K562 (cell line): ENCODE results near the gene SKIL. TPM values are rescaled to one million over a fixed set of nuclear protein-coding genes. Genes with fewer than 3 reads are reported as not detected.

Source experiments
- ARNT ChIP-seq, 2 experiments: fragments of 450-650 bp; IDR thresholded peaks; 2 replicates each; pipeline ENCODE4 v1.6.1; 2016; ENCODE audit warnings: mild to moderate bottlenecking in 1 of 2
- FOXM1 ChIP-seq, 2 experiments: fragments of 450-650 bp in 1 of 2; sonication (generic) in 1 of 2; formaldehyde crosslinking in 1 of 2; IDR thresholded peaks; 2 replicates each; pipeline versions ENCODE4 v1.6.1 to v1.9.0; 2017 to 2022; ENCODE audit warnings: low read depth in 2 of 2, mild to moderate bottlenecking in 2 of 2, missing genetic modification reagents in 1 of 2, moderate library complexity in 1 of 2
- HDAC1 ChIP-seq, 2 experiments: fragments of 450-650 bp; IDR thresholded peaks; 2 replicates each; pipeline ENCODE4 v1.6.1; 2016 to 2017; ENCODE audit warnings: inconsistent platforms in 1 of 2, mild to moderate bottlenecking in 1 of 2, moderate library complexity in 1 of 2
- HDAC3 ChIP-seq: fragments of 450-650 bp; IDR thresholded peaks from 2 replicates; pipeline ENCODE4 v1.6.1; 2018; ENCODE audit warnings: borderline replicate concordance, mild to moderate bottlenecking, moderate library complexity; ENCODE audit not compliant: partially characterized antibody
- HNRNPH1 ChIP-seq: fragments of 200-400 bp; formaldehyde crosslinking; optimal IDR thresholded peaks from 2 replicates; pipeline ENCODE3; 2017; ENCODE audit warnings: low read depth, mild to moderate bottlenecking, low read length, moderate library complexity
- KDM5B ChIP-seq: fragments of 200-600 bp; sonication (generic); IDR thresholded peaks from 2 replicates; pipeline ENCODE4 v1.6.1; 2012; ENCODE audit warnings: low read depth, mild to moderate bottlenecking, moderate library complexity, low read length, control low read depth, inconsistent platforms; ENCODE audit not compliant: insufficient replicate concordance
- NCOA1 ChIP-seq: fragments of 450-650 bp; IDR thresholded peaks from 2 replicates; pipeline ENCODE4 v1.6.1; 2016; ENCODE audit warnings: low read depth
- NCOR1 ChIP-seq: fragments of 450-650 bp; IDR thresholded peaks from 2 replicates; pipeline ENCODE4 v1.6.1; 2016; ENCODE audit warnings: mild to moderate bottlenecking, moderate library complexity
- SIN3A ChIP-seq, 2 experiments: fragments of 150-350 bp in 1 of 2; IDR thresholded peaks; 2 replicates each; pipeline ENCODE4 v1.6.1; 2011 to 2016; ENCODE audit warnings: borderline replicate concordance in 2 of 2, low read depth in 2 of 2, low read length in 2 of 2, mild to moderate bottlenecking in 2 of 2, moderate library complexity in 2 of 2; ENCODE audit not compliant: control insufficient read depth in 1 of 2
- YY1 ChIP-seq, 3 experiments: IDR thresholded peaks; 2 replicates each; pipeline ENCODE4 v1.6.1; 2011; ENCODE audit warnings: low read length in 2 of 3, mild to moderate bottlenecking in 2 of 3, moderate library complexity in 2 of 3, borderline replicate concordance in 1 of 3, control low read depth in 1 of 3, low read depth in 1 of 3; ENCODE audit not compliant: insufficient read depth in 3 of 3, insufficient replicate concordance in 2 of 3, control insufficient read depth in 1 of 3, insufficient read length in 1 of 3; ENCODE audit errors: extremely low read depth in 1 of 3
- polyA plus RNA-seq, 8 experiments: library from polyadenylated mRNA; depleted of rRNA in 4 of 8; stranded (reverse) in 5 of 8; unstranded in 3 of 8; fragments of >200 nt; fragmentation: Nextera tagmentation in 2 of 8; fragmentation: Illumina TruSeq in 1 of 8; extraction: Ambion mirVana in 2 of 8; extraction: Trizol in 1 of 8; gene quantifications; 2 replicates each; pipeline versions ENCODE4 v1.2.1 to v1.2.3, GENCODE V29; 2011 to 2014; ENCODE audit warnings: inconsistent platforms in 1 of 8, missing spikeins in 1 of 8
- total RNA-seq, 7 experiments: library from RNA; depleted of rRNA in 6 of 7; stranded (reverse); fragments of >200 nt in 6 of 7; fragmentation: Illumina TruSeq in 2 of 7; extraction: Trizol in 2 of 7; gene quantifications; 2 replicates each; pipeline versions ENCODE4 v1.2.1 to v1.2.3, GENCODE V29; 2011 to 2021; ENCODE audit warnings: low replicate concordance in 1 of 7
- TF ChIP-seq, protein P1 (sequence below): sonication (generic); formaldehyde crosslinking; IDR thresholded peaks from 2 replicates; pipeline ENCODE4 v1.9.0; 2022; ENCODE audit warnings: mild to moderate bottlenecking, missing genetic modification reagents
- TF ChIP-seq, protein P2 (sequence below): fragments of 250-450 bp; sonication (Bioruptor Pico); IDR thresholded peaks from 2 replicates; pipeline ENCODE4 v1.8.0; 2021; ENCODE audit warnings: mild to moderate bottlenecking, moderate library complexity
- TF ChIP-seq, protein P3 (sequence below): sonication (generic); formaldehyde crosslinking; IDR thresholded peaks from 2 replicates; pipeline ENCODE4 v1.8.0; 2023; ENCODE audit warnings: missing genetic modification reagents, mild to moderate bottlenecking, borderline replicate concordance

The SKIL gene
- total and polyA plus RNA-seq, 9 of the 15 experiments (the other 6 are each of a cell fraction or from before 2014, with no cell fraction given): 4.3 to 19.1 (median 9.7) TPM

DNA sequence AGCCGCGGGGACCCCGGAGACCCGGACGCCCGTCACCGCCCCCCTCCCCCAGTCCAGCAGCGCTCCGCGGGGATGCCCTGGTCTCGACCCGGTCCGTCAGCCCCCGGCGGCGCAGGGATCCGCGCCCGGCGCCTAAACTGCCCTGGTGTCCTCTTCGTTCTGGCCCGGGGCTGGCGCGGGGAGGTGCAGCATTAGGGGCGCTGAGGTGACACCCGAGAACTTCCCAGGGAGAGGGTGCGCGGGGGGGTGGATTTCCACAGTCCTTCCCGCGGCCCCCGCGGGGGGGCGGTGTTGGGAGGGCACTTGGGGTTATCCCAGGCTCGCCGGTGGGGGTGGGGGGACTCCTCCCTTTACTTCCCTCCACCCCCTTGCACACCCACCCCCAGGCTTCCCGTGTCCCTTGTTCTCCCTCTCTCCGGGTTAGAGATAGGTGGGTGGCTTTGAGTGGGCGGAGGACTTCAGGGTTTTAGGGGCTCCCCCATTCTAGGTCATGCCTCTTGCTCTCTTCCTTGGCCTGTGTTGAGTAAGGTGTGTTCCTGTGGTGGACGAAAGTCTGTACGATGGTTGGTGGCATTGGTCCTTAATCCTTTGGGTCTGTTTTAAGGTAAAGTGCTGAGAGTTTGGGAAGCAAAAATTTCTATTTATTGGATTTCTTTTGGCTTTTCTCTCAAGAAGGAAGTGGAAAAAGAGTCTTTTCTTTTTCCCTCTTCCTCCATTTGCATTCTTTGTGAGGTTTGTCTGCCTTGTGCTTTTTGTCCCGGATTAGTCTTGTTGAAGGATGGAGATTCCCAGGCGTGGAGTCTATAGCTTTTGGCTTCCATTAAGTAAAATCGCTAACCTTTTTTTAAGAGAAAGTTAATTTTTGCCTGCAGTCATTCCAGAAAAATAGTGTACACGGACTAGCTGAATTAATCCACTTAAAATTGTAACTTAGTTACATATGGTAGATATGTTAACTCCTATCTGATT is 811 bp downstream of the SKIL start (continued):
- TF ChIP-seq, protein P1, sequence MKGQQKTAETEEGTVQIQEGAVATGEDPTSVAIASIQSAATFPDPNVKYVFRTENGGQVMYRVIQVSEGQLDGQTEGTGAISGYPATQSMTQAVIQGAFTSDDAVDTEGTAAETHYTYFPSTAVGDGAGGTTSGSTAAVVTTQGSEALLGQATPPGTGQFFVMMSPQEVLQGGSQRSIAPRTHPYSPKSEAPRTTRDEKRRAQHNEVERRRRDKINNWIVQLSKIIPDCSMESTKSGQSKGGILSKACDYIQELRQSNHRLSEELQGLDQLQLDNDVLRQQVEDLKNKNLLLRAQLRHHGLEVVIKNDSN (CRISPR knock-in tag): no peak
- TF ChIP-seq YY1 (IDR thresholded peaks at IDR 0.05; ENCODE audit: borderline replicate concordance in 1 of 3, control insufficient read depth in 1 of 3, extremely low read depth in 1 of 3, insufficient read depth in 3 of 3, insufficient read length in 1 of 3, insufficient replicate concordance in 2 of 3, low read depth in 1 of 3, low read length in 2 of 3): peak in 2 of 3 experiments; percentile 32 to 39
- peak in 1 of 2 experiments; percentile 62; a peak in 1 of 4 replicates for TF ChIP-seq ARNT (IDR thresholded peaks at IDR 0.05)
- TF ChIP-seq SIN3A (IDR thresholded peaks at IDR 0.05; ENCODE audit: borderline replicate concordance in 2 of 2, control insufficient read depth in 1 of 2, low read depth in 2 of 2, low read length in 2 of 2): 0 out of 4 replicates have a peak, but pooled peaks of 1 of the 2 experiments have one; percentile 30
- TF ChIP-seq HDAC3: peak; percentile 77
- TF ChIP-seq, protein P2, sequence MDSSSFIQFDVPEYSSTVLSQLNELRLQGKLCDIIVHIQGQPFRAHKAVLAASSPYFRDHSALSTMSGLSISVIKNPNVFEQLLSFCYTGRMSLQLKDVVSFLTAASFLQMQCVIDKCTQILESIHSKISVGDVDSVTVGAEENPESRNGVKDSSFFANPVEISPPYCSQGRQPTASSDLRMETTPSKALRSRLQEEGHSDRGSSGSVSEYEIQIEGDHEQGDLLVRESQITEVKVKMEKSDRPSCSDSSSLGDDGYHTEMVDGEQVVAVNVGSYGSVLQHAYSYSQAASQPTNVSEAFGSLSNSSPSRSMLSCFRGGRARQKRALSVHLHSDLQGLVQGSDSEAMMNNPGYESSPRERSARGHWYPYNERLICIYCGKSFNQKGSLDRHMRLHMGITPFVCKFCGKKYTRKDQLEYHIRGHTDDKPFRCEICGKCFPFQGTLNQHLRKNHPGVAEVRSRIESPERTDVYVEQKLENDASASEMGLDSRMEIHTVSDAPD: no peak
- no peak for TF ChIP-seq HNRNPH1
- TF ChIP-seq NCOR1: peak; percentile 77
- TF ChIP-seq HDAC1 (IDR thresholded peaks at IDR 0.05): peak in 1 of 2 experiments; percentile 54; a peak in 2 of 4 replicates
- TF ChIP-seq KDM5B: peak; percentile 34
- 0 out of 2 replicates have a peak, but pooled peaks have one; percentile 30 for TF ChIP-seq FOXM1 (IDR thresholded peaks at IDR 0.05; ENCODE audit: low read depth)
- no peak for TF ChIP-seq FOXM1 (CRISPR knock-in tag; IDR thresholded peaks at IDR 0.05; ENCODE audit: low read depth)
- TF ChIP-seq, protein P3, sequence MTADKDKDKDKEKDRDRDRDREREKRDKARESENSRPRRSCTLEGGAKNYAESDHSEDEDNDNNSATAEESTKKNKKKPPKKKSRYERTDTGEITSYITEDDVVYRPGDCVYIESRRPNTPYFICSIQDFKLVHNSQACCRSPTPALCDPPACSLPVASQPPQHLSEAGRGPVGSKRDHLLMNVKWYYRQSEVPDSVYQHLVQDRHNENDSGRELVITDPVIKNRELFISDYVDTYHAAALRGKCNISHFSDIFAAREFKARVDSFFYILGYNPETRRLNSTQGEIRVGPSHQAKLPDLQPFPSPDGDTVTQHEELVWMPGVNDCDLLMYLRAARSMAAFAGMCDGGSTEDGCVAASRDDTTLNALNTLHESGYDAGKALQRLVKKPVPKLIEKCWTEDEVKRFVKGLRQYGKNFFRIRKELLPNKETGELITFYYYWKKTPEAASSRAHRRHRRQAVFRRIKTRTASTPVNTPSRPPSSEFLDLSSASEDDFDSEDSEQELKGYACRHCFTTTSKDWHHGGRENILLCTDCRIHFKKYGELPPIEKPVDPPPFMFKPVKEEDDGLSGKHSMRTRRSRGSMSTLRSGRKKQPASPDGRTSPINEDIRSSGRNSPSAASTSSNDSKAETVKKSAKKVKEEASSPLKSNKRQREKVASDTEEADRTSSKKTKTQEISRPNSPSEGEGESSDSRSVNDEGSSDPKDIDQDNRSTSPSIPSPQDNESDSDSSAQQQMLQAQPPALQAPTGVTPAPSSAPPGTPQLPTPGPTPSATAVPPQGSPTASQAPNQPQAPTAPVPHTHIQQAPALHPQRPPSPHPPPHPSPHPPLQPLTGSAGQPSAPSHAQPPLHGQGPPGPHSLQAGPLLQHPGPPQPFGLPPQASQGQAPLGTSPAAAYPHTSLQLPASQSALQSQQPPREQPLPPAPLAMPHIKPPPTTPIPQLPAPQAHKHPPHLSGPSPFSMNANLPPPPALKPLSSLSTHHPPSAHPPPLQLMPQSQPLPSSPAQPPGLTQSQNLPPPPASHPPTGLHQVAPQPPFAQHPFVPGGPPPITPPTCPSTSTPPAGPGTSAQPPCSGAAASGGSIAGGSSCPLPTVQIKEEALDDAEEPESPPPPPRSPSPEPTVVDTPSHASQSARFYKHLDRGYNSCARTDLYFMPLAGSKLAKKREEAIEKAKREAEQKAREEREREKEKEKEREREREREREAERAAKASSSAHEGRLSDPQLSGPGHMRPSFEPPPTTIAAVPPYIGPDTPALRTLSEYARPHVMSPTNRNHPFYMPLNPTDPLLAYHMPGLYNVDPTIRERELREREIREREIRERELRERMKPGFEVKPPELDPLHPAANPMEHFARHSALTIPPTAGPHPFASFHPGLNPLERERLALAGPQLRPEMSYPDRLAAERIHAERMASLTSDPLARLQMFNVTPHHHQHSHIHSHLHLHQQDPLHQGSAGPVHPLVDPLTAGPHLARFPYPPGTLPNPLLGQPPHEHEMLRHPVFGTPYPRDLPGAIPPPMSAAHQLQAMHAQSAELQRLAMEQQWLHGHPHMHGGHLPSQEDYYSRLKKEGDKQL (CRISPR knock-in tag): 0 out of 2 replicates have a peak, but pooled peaks have one; percentile 35
- TF ChIP-seq NCOA1: peak; percentile 59
